HG03469 (cell line): ENCODE results near the gene MTR.
"Not testable (repeated sequence)": the region's sequence is repeated elsewhere in the genome, so short reads cannot be mapped to it uniquely, and the experiment has no call there.

Experiments used
- ATAC-seq: cut with Tn5 transposase; IDR thresholded peaks from one replicate; pipeline ENCODE4 v1.9.1; 2021; ENCODE audit warnings: mild to moderate bottlenecking, moderate library complexity, moderate number of reproducible peaks; ENCODE audit not compliant: unreplicated experiment

MTR gene

DNA sequence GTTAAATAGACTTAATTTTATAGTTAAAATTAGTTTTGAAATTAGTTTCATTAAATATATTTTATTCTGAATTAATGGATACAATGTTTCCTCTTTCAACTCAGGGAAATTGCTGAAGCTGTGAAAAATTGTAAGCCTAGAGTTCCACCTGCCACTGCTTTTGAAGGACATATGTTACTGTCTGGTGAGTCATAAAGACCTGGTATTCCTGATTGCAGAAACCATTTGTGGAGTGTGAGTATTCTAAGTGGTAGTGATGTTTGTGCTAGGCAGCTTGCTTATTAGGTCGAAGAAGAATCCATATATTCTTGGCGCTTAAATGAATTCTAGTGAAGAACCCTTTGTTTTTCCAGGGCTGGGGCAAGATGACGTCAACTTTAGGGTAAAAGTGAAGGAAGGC, 34.0 kb downstream of the MTR start:
- ATAC-seq: no peak

DNA sequence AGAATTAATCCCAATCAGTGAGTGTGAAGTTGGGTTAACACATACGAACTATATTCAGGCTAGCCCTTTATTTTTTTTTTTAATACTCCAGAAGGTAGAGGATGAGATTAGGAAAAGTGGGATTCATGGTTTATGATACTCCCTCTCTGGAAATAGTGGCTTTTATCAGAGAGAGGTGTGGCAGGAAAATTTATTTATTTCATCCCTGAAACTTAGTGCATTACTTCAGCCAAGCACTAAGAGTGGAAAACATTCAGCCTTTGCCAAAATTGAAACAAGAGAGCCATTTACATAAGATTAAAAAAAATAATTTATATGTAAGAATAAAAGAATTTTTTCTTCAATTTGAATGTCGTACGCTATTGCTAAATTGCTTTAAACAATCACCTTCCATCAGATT, 35.0 kb downstream of the MTR start:
- no peak for ATAC-seq

DNA sequence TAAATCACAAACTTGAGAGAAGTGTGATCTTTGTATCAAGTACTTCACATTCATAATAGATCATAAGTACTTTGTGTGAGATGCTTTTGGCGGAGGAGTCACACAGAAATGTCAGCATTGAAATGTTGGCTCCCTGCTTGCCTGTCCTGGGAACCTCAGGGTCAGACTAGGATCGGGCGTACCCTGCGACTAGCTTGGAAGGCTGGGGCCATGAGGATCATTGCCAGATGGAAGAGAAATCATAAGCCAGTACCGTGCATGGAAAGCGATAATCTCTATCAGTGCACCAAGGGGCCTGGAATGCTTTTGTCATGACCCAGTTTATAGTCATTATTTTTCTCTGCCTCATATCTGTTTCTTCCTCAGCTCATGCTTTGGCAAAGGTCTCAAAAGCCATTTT, 35.5 kb downstream of the MTR start:
- ATAC-seq: no peak

DNA sequence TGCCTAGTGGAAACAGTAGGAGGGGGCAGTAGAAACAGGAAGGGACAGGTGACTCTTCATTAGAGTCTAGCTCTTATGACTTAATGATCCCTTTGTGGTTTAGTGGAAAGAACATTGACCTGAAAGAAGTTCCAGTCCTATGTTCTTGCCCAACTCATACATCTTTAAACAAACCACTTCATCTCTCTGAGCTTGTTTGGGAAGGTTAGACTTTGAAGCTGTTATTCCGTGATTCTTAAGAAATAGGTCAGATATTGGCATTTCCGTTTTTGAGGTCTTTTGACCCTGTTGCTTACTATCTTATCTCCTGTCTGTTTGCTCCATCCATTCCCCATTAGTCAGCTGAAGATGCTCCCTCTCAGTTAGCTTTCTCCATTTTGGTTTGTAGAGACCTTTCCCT, 38.5 kb downstream of the MTR start:
- ATAC-seq: no peak

DNA sequence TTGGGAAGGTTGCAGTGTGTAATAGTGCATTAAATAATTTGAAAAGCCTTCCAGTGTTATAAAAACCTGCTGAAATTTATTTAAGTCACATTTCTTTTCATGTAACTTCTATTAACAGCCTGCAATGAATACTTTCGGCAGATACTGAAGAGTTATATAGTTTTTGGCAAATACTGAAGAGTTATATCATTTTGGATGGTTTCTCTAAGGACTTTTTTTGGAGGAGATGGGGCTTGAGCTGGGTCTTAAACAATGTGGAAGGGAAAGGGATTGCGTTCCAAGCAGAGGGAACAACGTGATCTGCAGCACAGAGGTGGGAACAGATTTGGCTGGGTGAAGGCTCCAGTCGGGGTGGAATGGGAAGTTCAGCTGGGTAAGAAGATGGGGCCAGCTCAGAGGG, 39.8 kb downstream of the MTR start:
- no peak for ATAC-seq

DNA sequence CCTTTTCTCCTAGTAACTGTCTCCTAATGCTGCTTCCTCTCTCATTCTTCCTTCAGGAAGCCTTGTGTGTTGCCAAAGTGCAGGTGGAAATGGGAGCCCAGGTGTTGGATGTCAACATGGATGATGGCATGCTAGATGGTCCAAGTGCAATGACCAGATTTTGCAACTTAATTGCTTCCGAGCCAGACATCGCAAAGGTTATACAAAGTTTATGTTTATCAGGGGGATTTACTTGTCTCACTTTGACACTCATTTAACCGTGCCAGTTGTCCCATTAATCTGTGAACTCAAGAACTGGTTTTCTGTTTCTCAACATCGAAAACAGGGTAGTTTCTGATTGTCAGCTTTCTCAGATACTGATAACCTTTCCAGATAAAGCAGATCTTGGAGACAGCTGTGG, 40.4 kb downstream of the MTR start:
- no peak for ATAC-seq

DNA sequence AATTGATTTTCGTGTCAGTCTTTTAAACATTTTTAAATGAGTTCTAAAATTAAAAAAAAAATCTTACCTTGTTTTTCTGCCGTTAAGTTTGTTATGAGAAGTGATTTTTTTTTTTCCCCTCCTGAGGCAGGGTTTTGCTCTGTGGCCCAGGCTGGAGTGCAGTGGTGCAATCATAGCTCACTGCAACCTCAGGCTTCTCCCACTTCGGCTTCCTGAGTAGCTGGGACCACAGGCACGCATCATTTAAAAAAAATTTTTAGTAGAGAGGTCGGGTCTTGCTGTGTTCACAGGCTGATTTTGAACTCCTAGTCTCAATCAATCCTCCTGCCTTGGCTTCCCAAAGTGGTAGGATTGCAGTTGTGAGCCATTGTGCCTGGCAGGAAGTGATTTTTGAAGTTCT, 41.1 kb downstream of the MTR start:
- no peak for ATAC-seq

DNA sequence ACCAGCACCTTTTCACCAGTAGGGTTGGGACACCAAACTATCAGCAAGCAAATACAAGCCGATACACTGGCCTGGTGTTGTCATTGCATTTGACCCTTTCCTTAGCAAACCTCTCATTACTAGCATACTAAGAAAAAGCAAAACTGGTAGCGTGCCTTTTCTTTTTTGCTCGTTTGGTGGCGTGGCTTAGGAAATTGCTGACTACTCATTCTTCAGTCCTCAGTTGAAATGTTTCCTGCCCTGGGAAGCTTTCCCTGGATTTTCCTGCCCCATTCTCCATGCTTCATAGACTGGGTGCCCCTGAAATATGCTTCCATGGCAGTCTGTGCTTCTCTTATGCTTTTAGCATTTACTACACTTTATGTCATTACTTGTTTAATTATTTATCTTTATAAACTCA, 42.0 kb downstream of the MTR start:
- no peak for ATAC-seq

DNA sequence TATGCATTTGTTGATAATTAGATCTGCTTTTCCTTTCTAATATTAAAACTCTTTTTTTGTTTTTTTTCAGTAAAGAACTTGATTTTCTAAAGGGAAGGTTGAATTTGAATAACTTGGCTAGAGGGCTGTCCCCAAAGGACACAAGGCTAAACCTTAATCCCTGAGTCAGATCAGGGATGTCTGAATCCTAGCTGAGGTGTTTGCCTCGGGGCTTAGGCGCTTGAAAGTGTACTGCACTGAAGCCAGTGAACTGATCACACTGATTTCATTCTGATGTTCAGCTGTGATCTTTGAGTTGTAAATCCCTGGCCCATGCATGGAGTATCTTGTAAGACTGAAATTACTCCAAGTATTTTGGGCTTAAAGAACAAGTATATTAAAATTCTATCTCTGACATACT, 42.8 kb downstream of the MTR start:
- no peak for ATAC-seq

DNA sequence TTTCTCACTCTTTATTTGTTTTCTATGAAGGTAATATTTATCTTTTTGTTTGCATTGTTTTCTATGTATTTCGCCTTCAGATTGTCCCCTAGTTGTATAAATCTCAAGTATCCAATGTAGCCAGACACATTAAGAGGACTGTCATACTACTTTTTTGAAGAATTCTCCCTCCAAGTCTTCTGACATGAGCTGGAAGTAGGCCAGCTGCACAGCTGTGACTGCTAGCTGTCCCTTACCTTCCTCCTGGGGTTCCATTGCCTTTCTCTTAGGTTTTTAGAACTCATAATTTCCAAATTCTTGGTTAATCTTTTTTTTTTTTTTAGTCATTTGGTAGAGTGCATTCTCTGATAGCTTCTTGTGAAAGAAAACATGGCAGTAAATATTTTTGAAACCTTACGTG, 46.2 kb downstream of the MTR start:
- no peak for ATAC-seq

DNA sequence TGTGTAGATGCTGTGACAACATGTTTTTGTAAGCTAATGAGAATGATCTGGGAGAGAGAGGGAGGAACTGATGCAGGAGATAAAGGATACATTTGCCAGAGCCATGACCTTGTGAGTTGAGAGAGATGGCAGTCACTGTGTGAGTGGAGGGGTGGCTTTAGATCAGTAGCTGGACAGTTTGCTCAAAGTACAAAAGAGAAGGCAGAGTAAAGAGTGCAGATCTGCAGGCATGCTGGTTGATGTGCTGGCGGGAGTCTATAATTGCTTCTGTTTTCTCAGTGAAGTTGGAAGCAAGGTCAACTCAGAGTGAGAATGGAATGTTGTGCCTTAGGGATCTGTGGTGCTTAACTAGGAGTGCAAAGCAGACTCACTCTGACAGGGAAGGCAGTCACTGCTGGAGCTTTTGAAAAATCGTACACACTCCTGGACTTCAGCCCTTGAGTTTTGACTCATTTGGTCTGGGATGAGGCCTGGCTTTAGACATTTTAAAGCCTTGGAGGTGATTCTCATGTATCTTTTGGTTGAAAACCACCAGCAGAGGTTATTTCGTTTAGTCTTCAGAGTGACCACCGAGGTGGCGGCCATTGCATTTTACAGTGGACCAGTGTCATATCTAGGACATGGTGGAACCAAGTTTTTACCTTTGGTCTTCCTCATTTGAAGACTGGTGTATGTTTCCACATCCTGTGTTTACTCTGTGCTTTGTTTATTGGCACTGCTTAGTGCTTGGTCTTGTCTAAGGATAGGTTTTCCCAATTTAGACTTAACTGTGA, 49.6 kb downstream of the MTR start:
- no peak for ATAC-seq

DNA sequence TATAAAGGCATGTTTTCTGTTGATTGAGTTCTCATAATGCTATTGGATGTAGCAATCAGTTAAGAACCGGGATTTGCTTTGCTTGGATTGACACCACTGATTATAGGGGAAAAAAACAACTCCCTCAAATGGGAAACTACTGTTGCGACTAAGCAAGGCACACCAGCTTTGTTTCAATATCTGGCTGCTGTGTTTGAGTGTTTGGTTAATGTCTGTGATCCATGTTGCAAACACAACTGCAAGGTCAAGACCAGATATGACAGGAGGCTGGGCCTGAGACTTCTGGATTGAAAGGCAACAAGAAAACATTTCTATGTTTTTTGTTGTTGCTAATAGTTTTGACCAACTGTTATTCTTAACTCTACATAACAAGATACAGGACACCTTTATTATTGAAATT, 50.7 kb downstream of the MTR start:
- no peak for ATAC-seq

DNA sequence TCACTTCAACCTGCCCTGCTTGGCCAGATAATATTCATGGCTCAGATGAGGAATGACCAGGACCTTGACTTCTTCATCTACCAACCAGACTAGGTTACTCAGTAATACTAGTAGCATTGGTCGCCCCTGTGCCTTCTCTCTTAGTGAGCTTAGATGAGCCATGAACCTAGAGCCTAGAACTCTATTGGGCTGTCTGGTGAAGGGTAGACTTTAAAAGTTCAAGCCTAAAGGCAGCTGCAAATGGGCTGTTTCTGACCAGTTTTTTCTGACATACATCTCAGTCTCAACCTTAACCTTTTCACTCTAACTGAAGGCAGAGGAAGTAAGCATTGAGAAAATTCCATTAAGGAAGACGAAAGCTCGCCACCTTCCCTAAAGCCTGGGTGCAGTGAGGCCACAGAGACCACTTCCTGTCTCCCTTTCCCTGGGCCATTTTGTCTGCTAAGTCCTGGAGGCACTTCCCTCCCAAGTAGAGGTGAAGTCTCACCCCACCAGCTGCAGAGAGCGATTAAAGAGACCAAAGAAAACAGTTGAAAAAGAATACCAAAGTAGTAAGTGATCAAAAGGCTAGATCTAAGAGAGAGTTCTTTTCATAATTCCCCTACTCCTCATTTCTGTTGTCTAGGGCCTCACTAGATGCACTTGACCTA, 53.3 kb downstream of the MTR start:
- ATAC-seq: no peak

DNA sequence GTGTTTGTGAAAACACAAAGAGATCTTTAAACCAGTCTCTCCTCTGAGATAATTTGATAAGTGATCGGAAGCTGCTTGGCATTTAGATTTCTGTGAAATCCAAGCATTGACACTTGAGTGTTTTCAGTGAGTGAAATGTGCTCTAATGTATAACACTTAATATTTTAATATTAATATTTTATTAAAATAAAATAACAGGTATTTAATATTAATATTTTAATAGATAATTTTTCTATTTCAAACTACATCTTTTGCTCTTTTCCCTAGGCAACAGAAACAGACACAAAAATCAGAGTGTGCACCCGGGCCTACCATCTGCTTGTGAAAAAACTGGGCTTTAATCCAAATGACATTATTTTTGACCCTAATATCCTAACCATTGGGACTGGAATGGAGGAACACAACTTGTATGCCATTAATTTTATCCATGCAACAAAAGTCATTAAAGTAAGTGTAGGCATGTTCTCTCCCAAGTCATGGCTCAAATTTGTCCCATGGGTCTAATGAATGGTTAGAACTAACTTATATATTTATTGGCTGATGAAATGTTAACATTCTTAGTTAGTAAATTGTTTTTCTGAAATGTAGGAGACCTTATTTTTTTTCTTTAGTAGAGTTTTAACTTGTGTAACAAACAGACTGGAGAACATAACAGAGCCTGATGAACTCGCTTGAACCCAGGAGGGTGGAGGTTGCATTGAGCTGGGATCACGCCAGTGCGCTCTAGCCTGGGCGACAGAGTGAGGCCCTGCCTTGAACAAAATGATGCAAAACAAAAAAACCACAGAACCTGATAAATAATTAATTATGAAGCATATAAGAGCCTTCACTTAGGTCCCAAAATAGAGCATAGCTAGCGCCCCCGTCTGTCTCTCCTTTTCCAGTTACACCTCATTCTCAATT, 55.2 kb downstream of the MTR start:
- no peak for ATAC-seq

DNA sequence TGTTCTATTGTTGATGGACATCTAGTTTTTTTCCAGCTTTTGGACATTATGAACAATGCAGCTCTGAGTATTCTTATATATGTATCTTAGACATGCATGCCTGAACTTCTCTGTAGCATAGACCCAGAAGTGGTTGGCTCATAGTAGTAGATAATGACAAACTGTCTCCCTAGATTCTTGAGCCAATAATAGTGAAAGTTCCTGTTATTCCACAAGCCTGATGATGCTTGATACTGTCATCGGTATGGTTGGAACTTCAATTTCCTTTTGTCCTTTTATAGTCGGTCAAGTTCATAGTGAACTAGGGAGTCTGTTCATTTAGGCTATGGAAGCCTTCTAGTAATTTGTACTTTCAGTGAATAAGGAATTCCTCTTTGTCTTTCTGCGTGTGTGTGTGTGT, 56.8 kb downstream of the MTR start:
- no peak for ATAC-seq

DNA sequence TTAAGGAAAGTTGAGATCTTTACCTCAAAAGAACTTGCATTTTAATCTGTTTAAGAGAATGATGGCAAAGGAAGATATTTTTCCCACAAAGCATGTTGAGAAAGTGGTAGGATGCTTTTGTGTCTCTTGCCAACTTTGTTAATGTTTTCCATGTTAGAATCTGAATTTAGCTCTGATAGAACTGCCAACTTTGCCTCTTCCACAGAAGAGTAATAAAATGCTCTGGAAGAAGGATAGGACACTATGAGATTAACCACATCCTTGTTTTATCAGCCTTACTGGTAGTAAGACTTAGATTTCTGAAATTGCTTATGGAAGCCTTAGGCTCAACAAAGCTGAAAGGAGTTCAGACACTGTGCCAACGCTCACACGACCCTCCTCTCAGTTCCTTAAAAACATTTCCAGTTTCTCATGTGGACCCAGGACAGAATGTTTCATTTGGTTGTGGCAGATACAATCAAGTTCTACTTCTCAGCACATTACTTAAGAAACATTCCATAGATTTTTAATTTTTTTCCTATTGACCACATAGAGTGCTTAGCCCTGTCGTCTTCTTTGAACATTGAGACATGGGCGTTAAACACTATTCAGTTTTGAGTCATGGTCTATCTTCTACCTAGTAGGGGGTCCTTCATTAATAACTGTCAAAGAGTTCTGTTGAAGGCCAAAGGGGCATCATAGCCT, 59.0 kb downstream of the MTR start:
- ATAC-seq: no peak

DNA sequence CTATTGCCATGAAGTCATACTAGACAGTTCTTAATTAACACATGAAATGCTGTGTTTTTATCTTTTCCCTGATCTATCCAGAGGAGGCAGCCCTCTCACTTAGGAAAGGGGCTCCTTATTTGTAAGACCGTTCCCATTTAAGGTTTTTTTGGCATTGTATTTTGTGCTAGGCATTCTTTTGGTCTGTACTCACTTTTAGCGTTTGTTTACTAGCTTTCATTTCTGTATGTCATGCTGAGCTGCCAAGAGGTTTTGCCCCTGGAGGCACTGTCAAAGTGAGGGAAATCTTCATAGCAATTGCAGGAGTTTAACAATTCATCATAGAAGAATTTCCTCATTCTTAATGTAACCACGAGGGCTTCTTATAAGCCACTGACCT, 59.5 kb downstream of the MTR start:
- ATAC-seq: no peak

DNA sequence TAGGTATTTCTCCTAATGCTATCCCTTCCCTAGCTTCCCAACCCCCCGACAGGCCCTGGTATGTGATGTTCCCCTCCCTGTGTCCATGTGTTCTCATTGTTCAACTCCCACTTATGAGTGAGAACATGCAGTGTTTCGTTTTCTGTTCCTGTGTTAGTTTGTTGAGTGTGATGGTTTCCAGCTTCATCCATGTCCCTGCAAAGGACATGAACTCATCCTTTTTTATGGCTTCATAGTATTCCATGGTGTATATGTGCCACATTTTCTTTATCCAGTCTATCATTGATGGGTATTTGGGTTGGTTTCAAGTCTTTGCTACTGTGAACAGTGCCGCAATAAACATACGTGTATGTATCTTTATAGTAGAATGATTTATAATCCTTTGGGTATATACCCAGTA, 61.6 kb downstream of the MTR start:
- not testable (repeated sequence) for ATAC-seq

DNA sequence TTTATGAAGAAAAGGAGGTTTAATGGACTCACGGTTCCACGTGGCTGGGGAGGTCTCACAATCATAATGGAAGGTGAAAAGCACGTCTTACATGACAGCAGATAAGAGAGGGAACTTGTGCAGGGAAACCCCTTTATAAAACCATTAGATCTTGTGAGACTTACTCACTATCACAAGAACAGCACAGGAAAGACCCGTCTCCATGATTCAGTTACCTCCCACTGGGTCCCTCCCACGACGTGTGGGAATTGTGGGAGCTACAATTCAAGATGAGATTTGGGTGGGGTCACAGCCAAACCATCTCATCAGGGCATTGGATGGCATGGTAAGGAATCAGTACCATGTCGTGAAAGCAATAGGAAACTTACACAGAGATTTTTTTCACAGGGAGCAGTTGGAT, 63.1 kb downstream of the MTR start:
- no peak for ATAC-seq

DNA sequence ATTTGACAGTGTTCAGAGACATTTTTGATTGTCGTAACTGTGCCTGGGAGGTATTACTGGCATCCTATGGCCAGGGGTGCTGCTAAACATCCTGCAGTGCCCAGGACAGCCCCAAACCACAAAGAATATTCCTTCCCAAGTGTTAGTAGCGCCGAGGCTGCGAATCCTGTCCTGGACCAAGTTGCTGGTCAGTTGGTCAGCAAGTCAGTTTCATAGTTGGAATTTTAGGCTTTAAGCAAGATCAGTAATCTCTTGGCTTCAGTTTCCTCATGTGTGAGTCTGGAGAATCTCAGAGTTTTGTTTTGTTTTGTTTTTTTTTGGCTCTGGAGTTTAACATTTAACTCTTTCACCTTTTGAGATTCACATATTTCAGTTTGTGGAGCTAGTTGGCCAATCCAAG, 65.0 kb downstream of the MTR start:
- no peak for ATAC-seq

DNA sequence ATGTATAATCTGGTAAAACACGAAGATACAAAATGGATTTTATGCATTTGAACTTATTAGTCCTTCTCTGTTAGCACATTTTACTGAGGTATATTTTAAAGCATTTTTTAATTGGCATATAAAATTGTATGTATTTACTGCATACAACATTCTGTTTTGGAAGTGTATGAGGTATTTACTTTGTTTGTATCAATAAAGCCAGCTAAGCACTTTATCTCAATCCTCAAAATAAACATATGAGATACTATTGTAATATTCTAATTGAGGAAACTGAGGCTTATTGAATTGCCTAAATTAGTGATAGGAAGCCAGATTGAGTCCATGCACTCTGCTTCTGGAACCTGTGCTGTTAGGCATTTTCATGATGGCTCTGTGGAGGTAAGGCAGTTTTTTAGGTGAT, 65.6 kb downstream of the MTR start:
- ATAC-seq: no peak
